ENCODE measurements around the gene ASAP3. TPM values are rescaled to one million over a fixed set of nuclear protein-coding genes. Genes with fewer than 3 reads are reported as not detected.
"Not testable (repeated sequence)": the region's sequence is repeated elsewhere in the genome, so short reads cannot be mapped to it uniquely, and the experiment has no call there.

ASAP3 gene
- polyA plus RNA-seq, 1 experiment: 33.9 TPM

GRCh38 chr1:23384312-23385058 lies 99.5 kb downstream of the ASAP3 start:
- H3K36me3 ChIP-seq (ENCODE audit: control insufficient read depth, insufficient read depth, low read length): no peaks in the 10 kb centered on the region

GRCh38 chr1:23383577-23384311 lies 100.2 kb downstream of the ASAP3 start:
- ChIA-PET CTCF (interaction anchor here (3.6 kb wide), 1 partner anchor 20 kb away, joined by 14 read pairs; no protein-coding TSS in a partner anchor), POLR2A (interaction anchor here (0.6 kb wide), 1 partner anchor 449 kb away, joined by 6 read pairs; no protein-coding TSS in a partner anchor)
- Histone ChIP-seq H3K27me3 (ENCODE audit: control insufficient read depth, insufficient read depth, low read length) (no peaks in the 10 kb centered on the region), H3K4me3 (ENCODE audit: low read depth, low read length) (no peak overlapping the region), H3K36me3 (ENCODE audit: control insufficient read depth, insufficient read depth, low read length) (no peaks in the 10 kb centered on the region)
- no peak for DNase-seq (ENCODE audit: low read depth)
- TF ChIP-seq CTCF (IDR thresholded peaks at IDR 0.05; ENCODE audit: insufficient read depth, low read depth, low read length): no peak

More at GRCh38 chr1:23384312-23385058, 99.5 kb downstream of the ASAP3 start:
- no peaks in the 10 kb centered on the region for H3K27me3 ChIP-seq (ENCODE audit: control insufficient read depth, insufficient read depth, low read length)
- no peak for TF ChIP-seq CTCF (IDR thresholded peaks at IDR 0.05; ENCODE audit: insufficient read depth, low read depth, low read length)
- ChIA-PET CTCF (interaction anchor here (3.6 kb wide), 1 partner anchor 19 kb away, joined by 14 read pairs; no protein-coding TSS in a partner anchor), POLR2A (interaction anchor here (0.6 kb wide), 1 partner anchor 449 kb away, joined by 6 read pairs; no protein-coding TSS in a partner anchor)
- DNase-seq (ENCODE audit: low read depth): no peak
- no peak overlapping the region for H3K4me3 ChIP-seq (ENCODE audit: low read depth, low read length)

GRCh38 chr1:23381233-23381885 lies 102.6 kb downstream of the ASAP3 start:
- POLR2A ChIA-PET: no interaction called here
- H3K4me3 ChIP-seq (ENCODE audit: low read depth, low read length): no peak overlapping the region
- no peaks in the 10 kb centered on the region for H3K36me3 ChIP-seq (ENCODE audit: control insufficient read depth, insufficient read depth, low read length)
- no peaks in the 10 kb centered on the region for H3K27me3 ChIP-seq (ENCODE audit: control insufficient read depth, insufficient read depth, low read length)
- DNase-seq (ENCODE audit: low read depth): no peak
- TF ChIP-seq CTCF (IDR thresholded peaks at IDR 0.05; ENCODE audit: insufficient read depth, low read depth, low read length): no peak
- CTCF ChIA-PET: interaction anchor here (1.1 kb wide), 1 partner anchor 22 kb away, joined by 3 read pairs; no protein-coding TSS in a partner anchor

- POLR2A ChIA-PET: no interaction called here
- Histone ChIP-seq H3K36me3 (ENCODE audit: control insufficient read depth, insufficient read depth, low read length) (no peaks in the 10 kb centered on the region), H3K27me3 (ENCODE audit: control insufficient read depth, insufficient read depth, low read length) (no peaks in the 10 kb centered on the region), H3K4me3 (ENCODE audit: low read depth, low read length) (no peak overlapping the region)
- TF ChIP-seq CTCF (IDR thresholded peaks at IDR 0.05; ENCODE audit: insufficient read depth, low read depth, low read length): no peak
- DNase-seq (ENCODE audit: low read depth): no peak
- CTCF ChIA-PET: interaction anchor here (2.4 kb wide), 1 partner anchor 22 kb away, joined by 9 read pairs; no protein-coding TSS in a partner anchor
Observed at GRCh38 chr1:23380719-23381118, 103.3 kb downstream of the ASAP3 start.

GRCh38 chr1:23380236-23380635 lies 103.7 kb downstream of the ASAP3 start:
- CTCF ChIA-PET: interaction anchor here (2.4 kb wide), 1 partner anchor 23 kb away, joined by 9 read pairs; no protein-coding TSS in a partner anchor
- H3K27me3 ChIP-seq (ENCODE audit: control insufficient read depth, insufficient read depth, low read length); H3K4me3 ChIP-seq (ENCODE audit: low read depth, low read length); POLR2A ChIA-PET; DNase-seq (ENCODE audit: low read depth); H3K36me3 ChIP-seq (ENCODE audit: control insufficient read depth, insufficient read depth, low read length): not testable (repeated sequence)

Other genes with a start within 250 kb of the ASAP3 start
- gene HNRNPR, start 139.9 kb downstream of the ASAP3 start, polyA plus RNA-seq (2011; rRNA removed): 79.3 and 106 TPM in 2 replicates
- 8.1 and 12.6 TPM in 2 replicates for gene ZNF436, start 114.3 kb downstream of the ASAP3 start, polyA plus RNA-seq (2011; rRNA removed)
- gene TCEA3, start 59.4 kb downstream of the ASAP3 start, polyA plus RNA-seq (2011; rRNA removed): 17.8 and 21.0 TPM in 2 replicates
- gene E2F2, start 47.1 kb upstream of the ASAP3 start, polyA plus RNA-seq (2011; rRNA removed): 0.11 TPM in 2 replicates
- gene ID3, start 75.3 kb upstream of the ASAP3 start, polyA plus RNA-seq (2011; rRNA removed): 230 and 379 TPM in 2 replicates
- 1,288 and 1,806 TPM in 2 replicates for gene RPL11, start 207.6 kb upstream of the ASAP3 start, polyA plus RNA-seq (2011; rRNA removed)

Data from BJ (cell line).